ENCODE data around the gene CMTM1.
A peak's percentile ranks its signal among the peaks of the same experiment; 100 is the strongest.

The CMTM1 gene

DNA sequence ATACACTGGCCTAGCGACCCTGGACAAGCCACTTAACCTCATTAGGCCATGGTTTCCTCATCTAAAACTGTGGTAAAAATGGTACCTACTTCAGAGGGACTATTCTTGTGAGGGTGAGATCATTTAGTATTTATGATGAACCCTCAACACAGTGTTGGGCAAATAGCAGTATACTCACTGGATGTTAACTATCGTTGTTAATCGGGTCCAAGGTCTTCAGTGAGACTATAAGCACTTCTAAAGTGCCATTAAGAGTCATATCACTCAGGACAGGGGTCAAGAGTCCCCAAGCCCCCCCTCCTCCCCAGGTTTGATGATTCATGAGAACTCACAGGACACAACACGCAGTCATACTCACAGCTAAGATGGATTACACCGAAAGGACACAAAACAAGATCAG is 27.3 kb upstream of the CMTM1 start:
- FAIRE-seq (no peak), DNase-seq (ENCODE audit: insufficient read length, low spot score) (no peak)

DNA sequence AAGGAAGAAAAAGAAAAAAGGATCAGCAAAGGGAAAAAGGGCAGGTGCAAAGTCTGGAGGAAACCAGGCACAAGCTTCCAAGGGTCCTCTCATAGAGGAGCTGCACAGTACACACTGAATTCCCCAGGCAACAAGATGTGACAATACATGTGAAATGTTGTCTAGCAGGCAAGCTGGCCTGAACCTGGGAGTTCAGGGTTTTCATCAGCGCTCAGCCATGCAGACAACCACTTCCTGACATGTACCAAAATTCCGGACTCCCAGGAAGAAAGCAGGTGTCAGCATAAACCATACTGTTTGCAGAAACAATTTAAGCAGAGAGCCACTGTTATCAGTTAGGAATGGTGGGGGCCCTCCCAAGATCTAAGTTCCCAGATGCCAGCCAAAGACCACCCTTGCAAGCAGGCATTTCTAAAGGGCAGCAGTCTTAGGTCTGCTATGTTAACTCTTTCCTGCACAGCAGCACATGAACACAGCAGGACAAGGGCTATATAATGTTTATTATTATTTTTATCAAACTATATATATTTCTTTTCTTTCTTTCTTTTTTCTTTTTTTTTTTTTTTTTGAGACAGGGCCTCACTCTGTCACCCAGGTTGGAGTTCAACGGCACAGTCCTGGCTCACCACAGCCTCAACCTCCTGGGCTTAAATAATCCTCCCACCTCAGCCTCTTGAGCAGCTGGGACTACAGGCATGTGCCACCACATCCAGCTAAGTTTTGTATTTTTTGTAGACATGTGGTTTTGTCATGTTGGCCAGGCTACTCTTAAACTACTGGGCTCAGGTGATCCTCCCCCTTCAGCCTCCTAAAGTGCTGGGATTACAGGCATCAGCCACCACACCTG is 26.4 kb upstream of the CMTM1 start:
- DNase-seq (ENCODE audit: insufficient read length, low spot score) (no peak), FAIRE-seq (no peak)

DNA sequence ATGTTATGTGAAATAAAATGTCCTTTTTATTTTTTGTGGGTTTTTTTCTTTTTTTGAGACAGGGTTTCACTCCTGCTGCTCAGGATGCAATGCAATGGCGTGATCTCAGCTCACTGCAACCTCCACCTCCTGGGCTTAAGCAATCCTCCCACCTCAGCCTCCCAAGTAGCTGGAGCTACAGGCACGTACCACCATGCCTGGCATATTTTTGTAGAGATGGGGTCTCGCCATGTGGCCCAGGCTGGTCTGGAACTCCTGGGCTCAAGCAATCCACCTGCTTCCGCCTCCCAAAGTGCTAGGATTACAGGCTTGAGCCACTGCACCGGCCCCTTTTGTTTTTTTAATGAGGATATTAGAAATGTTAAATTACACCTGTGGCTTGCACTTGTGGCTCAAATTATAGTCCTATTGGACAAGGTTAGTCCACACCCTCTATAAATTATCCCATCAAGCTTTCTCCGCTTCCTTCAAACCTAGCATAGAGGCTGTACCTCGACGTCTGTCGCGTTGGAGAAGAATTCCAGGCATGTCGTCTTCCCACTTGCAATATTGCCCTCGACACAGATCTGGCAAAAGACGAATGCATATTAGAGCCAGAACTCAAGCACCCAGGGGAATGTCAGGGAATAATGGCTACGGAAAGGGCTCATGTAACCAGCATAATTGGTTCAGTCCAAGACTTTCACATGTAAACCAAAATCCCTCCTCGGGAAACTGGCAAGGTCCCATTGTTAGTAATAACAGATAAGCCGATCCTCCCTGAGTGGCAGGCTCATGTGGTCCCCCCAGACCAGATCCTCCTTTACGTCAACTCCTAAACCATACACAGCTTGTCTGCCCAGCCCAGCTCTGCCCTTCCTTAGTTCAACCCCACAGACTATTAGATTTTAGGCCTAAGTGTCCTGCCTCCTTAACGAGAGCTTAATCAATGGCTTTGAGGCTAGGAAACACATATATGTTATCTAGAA is 24.6 kb upstream of the CMTM1 start:
- no peak for DNase-seq (ENCODE audit: insufficient read length, low spot score)
- peak; percentile 60 for FAIRE-seq

DNA sequence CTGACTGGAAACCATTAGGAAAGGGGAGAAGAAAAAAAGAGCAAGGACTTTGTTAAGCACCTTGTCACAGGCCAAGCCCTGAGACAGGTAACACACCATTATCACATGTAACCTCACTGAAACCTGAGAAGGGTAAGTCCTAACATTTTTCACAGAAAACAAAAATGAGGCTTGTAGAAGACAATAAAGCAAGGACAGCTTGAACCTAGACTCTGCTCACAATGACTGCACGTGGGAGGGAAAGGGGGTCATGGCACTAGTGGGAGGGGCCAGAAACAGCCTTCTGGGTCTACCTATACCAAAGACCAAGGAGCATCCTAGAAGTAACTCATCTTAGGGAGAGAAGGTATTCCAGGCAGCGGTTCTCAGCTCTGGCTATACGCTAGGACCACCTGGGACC is 23.8 kb upstream of the CMTM1 start:
- no peak for FAIRE-seq

DNA sequence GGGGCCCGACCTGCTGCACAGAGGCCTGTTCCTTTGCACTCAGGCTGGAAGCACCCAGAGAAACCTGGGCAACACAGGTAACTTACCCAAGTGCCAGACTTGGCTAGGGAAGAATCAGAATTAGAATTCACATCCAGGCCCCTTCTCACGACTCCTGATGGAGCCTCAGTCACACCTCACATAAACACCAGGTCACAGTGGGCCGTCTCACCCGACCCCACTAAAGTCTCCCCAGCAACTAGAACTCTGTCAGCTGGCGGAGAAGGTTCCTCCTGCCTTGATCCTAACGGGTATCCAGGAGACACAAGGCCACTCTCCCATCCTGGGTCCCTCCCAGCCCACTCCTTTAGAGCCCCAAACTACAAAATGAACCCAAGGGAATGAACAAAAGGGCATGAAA is 22.7 kb upstream of the CMTM1 start:
- DNase-seq (ENCODE audit: insufficient read length, low spot score), result no peak
- FAIRE-seq, result no peak

More for the DNA sequence above, 23.8 kb upstream of the CMTM1 start:
- no peak for DNase-seq (ENCODE audit: insufficient read length, low spot score)

DNA sequence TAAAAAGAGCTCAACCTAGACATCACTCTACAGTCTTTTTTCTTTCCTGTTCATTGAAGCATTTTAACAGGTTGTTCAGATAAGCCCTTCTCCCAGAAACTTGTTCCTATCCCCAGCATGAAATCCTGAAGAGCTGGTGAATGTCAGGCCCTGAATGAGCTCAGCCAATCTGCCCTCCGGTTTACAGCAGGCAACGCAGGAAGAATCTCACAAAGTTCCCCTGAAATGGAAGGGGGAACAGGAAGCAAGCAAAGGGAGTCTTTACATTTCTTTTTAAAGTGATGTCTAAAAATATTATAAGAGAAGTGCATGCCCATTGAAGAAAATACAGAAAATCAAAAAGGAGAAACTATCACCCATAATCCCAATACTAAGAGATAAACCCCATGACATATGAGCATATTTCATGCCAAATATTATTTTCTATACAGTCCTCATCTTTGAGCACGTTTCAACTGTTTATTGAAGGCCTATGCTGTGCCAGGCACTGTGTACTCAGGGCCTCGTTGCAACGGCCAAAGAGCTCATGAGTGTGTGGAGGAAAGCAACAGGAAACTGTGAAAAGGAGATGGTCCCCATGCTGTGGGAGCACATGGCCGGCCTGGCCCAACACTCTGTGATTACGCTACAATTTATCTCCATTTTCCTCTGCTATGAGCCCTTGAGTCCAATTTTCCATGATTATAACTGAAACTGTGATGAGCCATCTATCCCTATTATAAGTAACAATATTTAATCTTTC is 22.1 kb upstream of the CMTM1 start:
- DNase-seq (ENCODE audit: insufficient read length, low spot score), result no peak
- FAIRE-seq, result no peak

DNA sequence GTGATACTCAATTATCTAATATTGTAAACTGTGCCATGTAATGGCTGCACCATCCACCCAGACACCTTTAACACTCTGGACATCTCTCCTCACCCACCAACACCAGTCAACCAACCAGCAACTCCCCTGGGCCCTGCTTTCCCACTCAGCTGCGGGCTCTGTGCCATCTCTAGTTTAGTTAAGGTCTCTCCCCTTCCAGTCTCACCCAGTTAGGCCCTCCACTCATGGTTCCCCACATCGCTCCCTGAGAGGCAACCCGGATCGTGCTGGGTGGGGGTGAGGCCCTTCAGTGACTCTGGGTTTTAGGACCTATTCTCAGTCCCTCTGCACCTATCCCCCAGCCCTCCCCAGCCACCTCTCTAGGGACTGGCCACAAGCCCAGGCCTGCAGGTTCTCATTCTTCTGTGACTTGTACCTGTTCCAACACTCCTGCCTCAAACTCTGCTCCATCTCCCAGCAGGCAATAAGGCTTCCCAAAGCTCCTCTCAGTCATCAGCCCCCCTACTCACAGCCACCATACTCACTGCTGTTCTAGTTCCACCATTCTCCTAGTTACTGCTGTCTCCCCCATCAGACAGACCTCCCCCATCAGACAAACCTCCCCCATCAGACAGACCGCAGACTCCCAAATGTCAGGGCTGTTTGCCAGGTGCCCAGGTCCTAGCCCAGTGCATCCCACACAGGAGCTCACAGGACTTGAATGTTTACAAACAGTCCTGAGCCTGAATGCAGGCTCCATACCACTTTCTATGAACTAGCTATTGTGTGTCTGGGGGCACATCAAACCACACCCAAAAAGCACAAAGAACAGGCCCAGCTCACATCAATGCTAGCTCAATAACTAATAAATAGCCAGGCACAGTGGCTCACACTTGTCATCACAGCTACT is 18.9 kb upstream of the CMTM1 start:
- peak; percentile 16 for FAIRE-seq

DNA sequence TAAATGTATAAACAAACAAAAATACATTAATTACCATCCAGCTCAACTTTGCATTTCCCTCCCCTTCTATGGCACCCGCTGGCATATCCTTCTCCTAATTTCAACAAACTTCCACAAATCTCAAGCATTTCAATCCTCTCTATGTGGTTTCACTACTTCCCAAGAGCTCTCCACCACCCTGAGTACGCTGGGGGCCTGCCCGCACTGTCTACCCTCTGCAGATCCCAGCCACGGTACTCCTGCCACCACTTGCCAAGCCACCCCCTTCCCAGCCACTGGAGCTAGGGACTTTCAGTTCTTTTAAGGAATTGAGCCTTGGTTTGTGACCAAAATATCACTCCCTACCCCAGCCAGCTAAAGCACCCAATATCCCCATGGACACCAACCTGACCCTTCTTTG is 18.2 kb upstream of the CMTM1 start:
- FAIRE-seq, result no peak
- no peak for DNase-seq (ENCODE audit: insufficient read length, low spot score)

More for the DNA sequence above, 18.9 kb upstream of the CMTM1 start:
- no peak for DNase-seq (ENCODE audit: insufficient read length, low spot score)

DNA sequence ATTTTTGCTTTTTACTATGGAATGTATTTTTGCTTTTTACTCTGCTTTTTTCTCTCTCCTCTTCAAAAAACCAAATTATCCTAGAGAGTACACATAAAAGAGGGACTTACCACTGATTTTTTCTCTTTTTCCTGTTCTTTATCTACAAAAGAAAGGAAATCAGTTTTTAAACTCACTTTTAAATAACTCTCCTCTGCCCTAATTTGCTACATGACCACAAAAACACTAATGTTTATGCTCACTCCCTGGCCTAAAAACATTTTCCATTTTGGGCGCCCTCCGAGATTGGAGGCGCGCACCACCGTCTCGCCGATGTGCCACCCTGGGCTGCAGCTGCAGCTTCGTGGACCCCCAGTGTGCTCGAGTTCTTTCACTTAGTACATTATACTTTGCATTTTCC is 17.4 kb upstream of the CMTM1 start:
- no peak for FAIRE-seq

DNA sequence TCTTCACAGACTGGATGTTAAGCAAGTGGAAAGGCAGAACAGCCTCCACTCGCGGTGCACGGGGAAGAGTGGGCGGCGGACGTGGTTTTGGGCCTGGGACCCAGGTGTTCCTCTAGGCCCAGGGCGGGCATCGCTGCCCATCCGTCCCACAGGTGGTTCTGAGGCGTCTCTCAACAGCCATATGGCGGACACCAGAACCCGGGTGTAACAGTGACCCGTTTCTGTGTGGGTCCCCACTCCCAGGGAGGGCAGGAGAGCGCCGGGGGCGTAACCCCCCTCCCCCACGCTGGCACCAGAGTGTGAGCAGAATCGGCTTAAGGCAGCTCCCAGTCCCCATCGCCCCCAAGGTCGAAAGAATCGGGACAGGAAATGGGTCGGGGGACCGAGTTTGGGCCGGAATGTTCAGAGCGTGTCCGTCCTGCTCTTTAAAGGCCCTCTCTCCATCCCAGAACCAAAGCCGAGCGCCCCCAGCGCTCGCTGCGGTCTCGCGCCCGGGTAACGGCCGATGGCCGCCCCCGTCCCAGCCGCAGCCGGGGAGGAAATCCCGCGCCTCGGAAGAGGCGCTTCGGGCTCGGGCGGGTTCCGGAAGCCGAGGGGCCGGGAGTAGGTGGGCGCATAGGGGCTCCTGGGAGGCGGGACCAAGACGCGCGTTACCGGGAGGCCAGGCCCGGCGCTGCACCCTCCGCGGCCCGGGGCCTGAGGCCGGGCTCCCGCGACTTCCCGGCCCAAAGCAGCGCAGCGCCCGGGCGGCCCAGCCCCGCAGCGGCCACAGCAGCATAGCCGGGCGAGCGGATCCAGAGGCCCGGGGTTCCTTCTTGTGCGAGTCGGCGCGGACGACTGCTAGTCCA is 16.7 kb upstream of the CMTM1 start, which contains the start of gene TK2:
Gene TK2 (minus strand): TSS at position 839 of the 848 bp plus-strand sequence. CDS start 61 bp downstream, at position 778.
- DNase-seq (ENCODE audit: insufficient read length, low spot score), result peak; percentile 69

More for the DNA sequence above, 17.4 kb upstream of the CMTM1 start:
- no peak for DNase-seq (ENCODE audit: insufficient read length, low spot score)

DNA sequence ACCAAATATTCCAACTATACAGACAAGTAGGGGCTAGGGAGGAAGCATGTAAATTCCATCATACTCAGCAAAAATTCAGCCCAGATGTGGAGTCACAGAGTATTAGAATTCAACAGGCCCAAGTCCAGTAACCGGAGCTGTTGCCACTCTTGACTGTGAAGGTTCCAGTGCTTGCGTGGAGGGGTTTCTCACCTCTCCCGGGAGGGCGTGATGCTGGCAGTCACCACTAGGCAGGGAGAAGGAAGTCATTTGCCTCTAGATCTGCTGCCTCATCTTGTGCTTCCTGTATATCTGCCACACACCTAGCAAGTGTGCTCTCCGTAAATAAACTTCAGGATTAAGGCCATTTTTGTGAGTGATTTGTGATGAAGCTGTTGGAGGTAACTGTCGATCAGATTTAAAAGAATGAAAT is 14.9 kb upstream of the CMTM1 start:
- DNase-seq (ENCODE audit: insufficient read length, low spot score) (peak; percentile 63), FAIRE-seq (peak; percentile 52)

More for the DNA sequence above, 16.7 kb upstream of the CMTM1 start, which contains the start of gene TK2:
- FAIRE-seq, result no peak

DNA sequence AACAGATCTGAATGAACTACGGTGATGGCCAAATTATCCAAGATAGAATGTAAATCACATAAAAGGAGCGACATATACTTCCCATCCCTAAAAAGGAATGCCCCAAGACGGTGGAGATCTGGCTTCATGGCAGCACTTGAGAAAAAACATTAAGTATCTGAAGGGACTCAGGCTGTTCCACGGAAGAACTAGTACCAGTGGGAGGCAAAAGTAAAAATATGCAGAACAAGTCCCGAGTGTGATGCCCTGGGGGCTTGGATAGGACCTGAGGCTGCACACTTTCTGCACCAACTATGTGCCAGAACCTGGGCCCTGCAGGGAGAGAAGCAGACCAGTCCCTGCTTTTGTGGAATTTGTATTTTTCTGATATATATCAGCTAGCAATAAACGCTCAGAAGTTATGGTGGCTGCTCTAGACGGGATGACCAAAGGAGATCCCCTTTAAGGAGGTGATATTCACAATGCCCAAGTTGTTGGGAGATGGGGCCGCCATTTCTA is 14.4 kb upstream of the CMTM1 start:
- FAIRE-seq (no peak), DNase-seq (ENCODE audit: insufficient read length, low spot score) (no peak)

DNA sequence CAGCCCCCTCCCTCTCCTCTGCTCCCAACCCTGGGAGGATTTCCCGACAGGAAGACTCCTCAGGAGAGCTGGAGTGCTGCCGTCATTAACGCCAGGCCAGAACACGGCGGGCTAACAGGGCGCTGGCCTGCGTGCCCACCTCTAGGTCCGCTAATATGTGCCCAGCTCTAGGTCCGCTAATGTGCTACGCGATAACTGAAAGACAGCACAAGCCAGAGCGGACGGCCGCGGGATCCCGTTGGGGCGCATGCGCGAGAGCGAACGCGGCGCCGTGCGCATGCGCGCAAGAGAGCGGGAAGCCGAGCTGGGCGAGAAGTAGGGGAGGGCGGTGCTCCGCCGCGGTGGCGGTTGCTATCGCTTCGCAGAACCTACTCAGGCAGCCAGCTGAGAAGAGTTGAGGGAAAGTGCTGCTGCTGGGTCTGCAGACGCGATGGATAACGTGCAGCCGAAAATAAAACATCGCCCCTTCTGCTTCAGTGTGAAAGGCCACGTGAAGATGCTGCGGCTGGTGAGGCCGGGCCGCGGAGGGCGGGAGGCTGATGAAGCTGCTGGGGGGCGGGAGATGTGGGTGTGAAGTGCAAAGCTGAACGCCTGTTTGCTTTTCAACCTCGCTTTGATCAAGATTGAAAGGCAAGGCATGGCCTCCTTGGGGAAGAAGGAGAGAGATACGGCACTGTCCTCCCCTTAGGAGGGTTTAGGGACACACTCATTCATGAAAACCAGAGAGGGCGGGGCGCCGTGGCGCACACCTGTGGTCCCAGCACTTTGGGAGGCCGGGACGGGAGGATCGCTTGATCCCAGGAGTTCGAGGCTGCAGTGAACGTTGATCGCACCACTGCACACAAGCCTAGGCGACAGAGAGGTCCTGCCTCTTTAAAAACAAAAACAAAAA is 13.7 kb upstream of the CMTM1 start, which contains the start of gene CKLF:
Gene CKLF (plus strand): TSS at position 291 of the 892 bp plus-strand sequence. CDS start 140 bp downstream, at position 431.
- DNase-seq (ENCODE audit: insufficient read length, low spot score) (peak; percentile 98), FAIRE-seq (peak; percentile 92)

DNA sequence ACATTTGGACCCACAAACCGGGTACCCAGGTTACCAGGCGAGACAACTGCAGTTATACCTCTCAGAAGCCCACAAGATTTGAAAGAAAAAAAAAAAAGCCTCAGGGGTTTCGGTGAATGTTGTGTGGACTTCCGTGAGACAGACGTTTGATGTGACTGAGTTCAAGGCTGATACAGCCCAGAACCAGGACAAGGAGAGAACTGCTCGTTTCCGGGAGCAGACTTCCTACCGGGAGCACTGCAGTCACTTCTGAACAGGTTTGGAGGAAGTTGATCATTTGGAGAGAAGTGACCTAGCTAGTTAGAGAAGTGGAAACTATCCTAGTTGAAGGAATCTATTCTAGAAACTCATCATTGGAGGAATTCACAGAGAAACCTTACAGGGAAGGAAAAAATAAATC is 13.0 kb upstream of the CMTM1 start:
- FAIRE-seq, result no peak
- no peak for DNase-seq (ENCODE audit: insufficient read length, low spot score)

DNA sequence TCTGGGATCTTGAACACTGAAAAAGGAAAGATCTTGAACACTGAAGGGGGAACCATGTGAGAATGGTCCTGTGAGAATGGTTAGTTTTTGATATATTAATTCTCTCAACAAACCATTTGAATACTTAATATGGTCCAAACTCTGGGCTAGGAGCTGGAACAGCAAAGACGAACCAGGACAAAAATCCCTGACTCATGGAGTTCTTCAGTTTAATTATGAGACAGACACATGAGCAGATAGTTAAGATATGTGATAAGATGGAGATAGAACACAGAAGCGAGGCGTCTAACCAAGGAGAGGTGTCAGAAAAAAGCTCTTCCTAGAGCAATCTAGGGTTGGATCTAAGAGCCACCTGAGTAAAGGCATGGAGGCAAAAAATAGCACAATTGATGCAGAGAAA is 12.2 kb upstream of the CMTM1 start:
- no peak for DNase-seq (ENCODE audit: insufficient read length, low spot score)
- no peak for FAIRE-seq

DNA sequence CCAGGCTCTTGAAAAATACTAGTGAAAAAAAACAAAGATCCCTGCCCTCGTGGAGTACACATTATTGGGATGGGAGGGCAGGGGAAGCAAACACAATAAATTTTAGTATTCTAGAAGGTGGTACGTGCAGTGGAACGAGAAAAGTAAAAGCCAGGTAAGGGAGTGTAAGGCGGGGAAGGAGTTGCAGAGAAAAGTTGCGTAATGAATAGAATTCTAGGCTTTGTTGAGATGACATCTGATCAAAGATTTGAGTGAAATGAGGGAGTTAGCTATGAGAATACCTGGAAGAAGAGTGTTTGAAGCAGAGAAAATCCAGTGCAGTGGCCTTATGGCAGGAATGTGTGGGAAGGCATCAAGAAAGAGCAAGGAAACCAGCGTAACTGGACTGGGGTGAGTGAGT is 11.7 kb upstream of the CMTM1 start:
- no peak for FAIRE-seq
- no peak for DNase-seq (ENCODE audit: insufficient read length, low spot score)

DNA sequence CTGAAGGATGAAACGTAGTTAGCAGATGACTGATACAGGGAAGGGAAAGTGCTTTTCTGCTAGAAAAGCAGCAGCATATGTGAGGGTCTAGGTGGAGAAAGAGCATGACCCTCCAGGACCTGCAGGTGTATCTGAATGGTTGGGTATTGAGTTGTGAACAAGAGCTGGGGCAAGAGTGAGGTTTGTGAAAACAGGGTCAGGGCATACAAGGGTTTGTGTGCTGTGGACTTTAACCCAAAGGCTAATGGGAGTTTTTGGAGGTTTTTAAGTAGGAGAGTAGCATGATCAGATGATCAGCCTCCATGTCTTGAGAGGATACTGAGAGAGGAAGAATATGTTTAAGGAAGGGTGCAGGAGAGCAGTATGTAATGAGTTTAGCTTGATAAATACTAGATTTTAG is 6.1 kb upstream of the CMTM1 start:
- FAIRE-seq, result no peak
- DNase-seq (ENCODE audit: insufficient read length, low spot score), result no peak

All from HTR-8/SVneo (cell line).